NCI-H2196 treated with DMSO at 0.1 percent for 48 hours (cell line): Measurements from ENCODE around the gene NEURL3.
A peak's percentile ranks its signal among the peaks of the same experiment; 100 is the strongest.
"Not testable (repeated sequence)": the region's sequence is repeated elsewhere in the genome, so short reads cannot be mapped to it uniquely, and the experiment has no call there.

Experiments
- DNase-seq: peaks from one replicate; lab custom pipeline; 2025; ENCODE audit not compliant: unreplicated experiment; lab: John Stamatoyannopoulos, UW

Gene NEURL3

GRCh38 chr2:96508521-96509113 is 3.5 kb upstream of the NEURL3 start:
- DNase-seq = no peak

GRCh38 chr2:96507957-96508520 is 2.9 kb upstream of the NEURL3 start:
- peak; percentile 10 for DNase-seq

- no peak for DNase-seq
Measured at GRCh38 chr2:96506907-96507240, 1.7 kb upstream of the NEURL3 start.

- DNase-seq = no peak
Measured at GRCh38 chr2:96506016-96506906, 1.1 kb upstream of the NEURL3 start.

- no peak for DNase-seq
Measured at GRCh38 chr2:96503637-96504243, 1.4 kb downstream of the NEURL3 start.

GRCh38 chr2:96502891-96503636 is 2.1 kb downstream of the NEURL3 start:
- DNase-seq = no peak

- DNase-seq = no peak
Measured at GRCh38 chr2:96501886-96502810, 3.0 kb downstream of the NEURL3 start.

GRCh38 chr2:96501471-96501874 is 3.7 kb downstream of the NEURL3 start:
- DNase-seq = no peak

GRCh38 chr2:96500385-96501066 is 4.6 kb downstream of the NEURL3 start:
- DNase-seq = no peak

GRCh38 chr2:96499061-96499960 is 5.8 kb downstream of the NEURL3 start:
- DNase-seq = no peak

- DNase-seq = not testable (repeated sequence)
Measured at GRCh38 chr2:96498611-96499010, 6.5 kb downstream of the NEURL3 start.

- DNase-seq = no peak
Measured at GRCh38 chr2:96498021-96498431, 7.1 kb downstream of the NEURL3 start.

- no peak for DNase-seq
Measured at GRCh38 chr2:96495982-96496629, 9.1 kb downstream of the NEURL3 start.

GRCh38 chr2:96494188-96494587 is 11.0 kb downstream of the NEURL3 start:
- DNase-seq = no peak

GRCh38 chr2:96493072-96493471 is 12.1 kb downstream of the NEURL3 start:
- no peak for DNase-seq

GRCh38 chr2:96491860-96492497 is 13.2 kb downstream of the NEURL3 start:
- no peak for DNase-seq

GRCh38 chr2:96489663-96490062 is 15.5 kb downstream of the NEURL3 start:
- no peak for DNase-seq

- DNase-seq = no peak
Measured at GRCh38 chr2:96489261-96489660, 15.9 kb downstream of the NEURL3 start.
